Posterior vena cava (tissue), 2 donors: ENCODE measurements around the gene AGBL1. TPM values are rescaled to one million over a fixed set of nuclear protein-coding genes. Genes with fewer than 3 reads are reported as not detected.
"Not testable (repeated sequence)": the region's sequence is repeated elsewhere in the genome, so short reads cannot be mapped to it uniquely, and the experiment has no call there.

ENCODE experiments used
- DNase-seq: peaks from one replicate; pipeline ENCODE4 v3.0.0-alpha.2; 2020; ENCODE audit warnings: low spot score
- intact Hi-C, 2 donors: fragments of 100-400 bp; cut with DNase I; formaldehyde crosslinking; loops; one replicate each; pipeline versions ENCODE4 v1.14.1 to v1.14.2; 2022 to 2023
- total RNA-seq, 2 donors: library from RNA; stranded (reverse); fragmentation: NEBNext Ultra II Directional; extraction: Animal tissue kit (Norgen Biotek cat#: 25700); gene quantifications; one replicate each; pipeline ENCODE4 v1.2.1, GENCODE V29; 2021
- donor health status: DM: yes; HTN: yes; CAD: no.
- donor health status: DM: yes; HTN: yes; CAD: no.

AGBL1 gene
- total RNA-seq, 2 donors from 2014 or later: not detected

GRCh38 chr15:86855307-86856291 lies 775.9 kb downstream of the AGBL1 start:
- DNase-seq: no peak
- intact Hi-C loops: no loop called here

- intact Hi-C loops: no loop called here
- no peak for DNase-seq
These were observed 778.0 kb downstream of the AGBL1 start for GRCh38 chr15:86857701-86858100.

GRCh38 chr15:86863226-86863915 lies 783.7 kb downstream of the AGBL1 start:
- no peak for DNase-seq
- intact Hi-C loops: no loop called here

- intact Hi-C loops: loop anchor here in 1 of 2 donors (5.0 kb wide), 1 partner anchor 164 kb away; no protein-coding TSS in a partner anchor
- no peak for DNase-seq
These were observed 786.2 kb downstream of the AGBL1 start for GRCh38 chr15:86865920-86866319.

GRCh38 chr15:86870846-86871245 lies 791.2 kb downstream of the AGBL1 start:
- DNase-seq: no peak
- intact Hi-C loops: no loop called here

- intact Hi-C loops: no loop called here
- DNase-seq: no peak
These were observed 792.3 kb downstream of the AGBL1 start for GRCh38 chr15:86871964-86872363.

- DNase-seq: no peak
- intact Hi-C loops: no loop called here
These were observed 793.1 kb downstream of the AGBL1 start for GRCh38 chr15:86872782-86873181.

GRCh38 chr15:86875067-86875466 lies 795.4 kb downstream of the AGBL1 start:
- intact Hi-C loops: no loop called here
- no peak for DNase-seq

- intact Hi-C loops: no loop called here
- DNase-seq: no peak
These were observed 796.8 kb downstream of the AGBL1 start for GRCh38 chr15:86876387-86876944.

- DNase-seq: no peak
- intact Hi-C loops: no loop called here
These were observed 797.5 kb downstream of the AGBL1 start for GRCh38 chr15:86877171-86877631.

- DNase-seq, intact Hi-C loops: not testable (repeated sequence)
These were observed 799.2 kb downstream of the AGBL1 start for GRCh38 chr15:86878844-86879243.

GRCh38 chr15:86879250-86880229 lies 799.9 kb downstream of the AGBL1 start:
- intact Hi-C loops: no loop called here

GRCh38 chr15:86885616-86886015 lies 805.9 kb downstream of the AGBL1 start:
- DNase-seq: no peak
- intact Hi-C loops: loop anchor here in 1 of 2 donors (2.0 kb wide), 1 partner anchor 57 kb away; no protein-coding TSS in a partner anchor

More at GRCh38 chr15:86879250-86880229, 799.9 kb downstream of the AGBL1 start:
- no peak for DNase-seq

- intact Hi-C loops: no loop called here
These were observed 813.2 kb downstream of the AGBL1 start for GRCh38 chr15:86892774-86893449.

GRCh38 chr15:86894269-86894668 lies 814.6 kb downstream of the AGBL1 start:
- intact Hi-C loops: no loop called here
- no peak for DNase-seq

More at GRCh38 chr15:86892774-86893449, 813.2 kb downstream of the AGBL1 start:
- no peak for DNase-seq

- intact Hi-C loops: no loop called here
- no peak for DNase-seq
These were observed 824.2 kb downstream of the AGBL1 start for GRCh38 chr15:86903642-86904421.

- intact Hi-C loops: no loop called here
- DNase-seq: no peak
These were observed 826.1 kb downstream of the AGBL1 start for GRCh38 chr15:86905625-86906256.
